ENCODE results near the gene TASOR2.

GRCh38 chr10:5685764-5686240, 1.2 kb downstream of the TASOR2 start:
- TF ChIP-seq SP1 (IDR thresholded peaks at IDR 0.05; ENCODE audit: low read depth) (no peak), RAD21 (IDR thresholded peaks at IDR 0.05; ENCODE audit: low read depth) (no peak)

All from HCT116 (cell line).